Uterus (tissue), 2 donors: ENCODE measurements around the gene RNU7-1.

Experiments
- POLR2A ChIP-seq, 2 donors: fragments of 450-650 bp; IDR thresholded peaks; one replicate each; pipeline ENCODE4 v1.6.1; 2016; ENCODE audit warnings: antibody characterized with exemption in 2 of 2, mild to moderate bottlenecking in 1 of 2, moderate library complexity in 1 of 2
- TF ChIP-seq, protein P1 (sequence below), 4 experiments: fragments of 200-600 bp in 2 of 4; fragments of 450-650 bp in 2 of 4; sonication (generic) in 2 of 4; IDR thresholded peaks; one replicate each; pipeline ENCODE4 v1.5.1; 2016 to 2019; ENCODE audit warnings: antibody characterized with exemption in 4 of 4, mild to moderate bottlenecking in 2 of 4, moderate library complexity in 1 of 4

GRCh38 chr12:6978188-6978587 lies 34.6 kb downstream of the RNU7-1 start:
- TF ChIP-seq, protein P1, sequence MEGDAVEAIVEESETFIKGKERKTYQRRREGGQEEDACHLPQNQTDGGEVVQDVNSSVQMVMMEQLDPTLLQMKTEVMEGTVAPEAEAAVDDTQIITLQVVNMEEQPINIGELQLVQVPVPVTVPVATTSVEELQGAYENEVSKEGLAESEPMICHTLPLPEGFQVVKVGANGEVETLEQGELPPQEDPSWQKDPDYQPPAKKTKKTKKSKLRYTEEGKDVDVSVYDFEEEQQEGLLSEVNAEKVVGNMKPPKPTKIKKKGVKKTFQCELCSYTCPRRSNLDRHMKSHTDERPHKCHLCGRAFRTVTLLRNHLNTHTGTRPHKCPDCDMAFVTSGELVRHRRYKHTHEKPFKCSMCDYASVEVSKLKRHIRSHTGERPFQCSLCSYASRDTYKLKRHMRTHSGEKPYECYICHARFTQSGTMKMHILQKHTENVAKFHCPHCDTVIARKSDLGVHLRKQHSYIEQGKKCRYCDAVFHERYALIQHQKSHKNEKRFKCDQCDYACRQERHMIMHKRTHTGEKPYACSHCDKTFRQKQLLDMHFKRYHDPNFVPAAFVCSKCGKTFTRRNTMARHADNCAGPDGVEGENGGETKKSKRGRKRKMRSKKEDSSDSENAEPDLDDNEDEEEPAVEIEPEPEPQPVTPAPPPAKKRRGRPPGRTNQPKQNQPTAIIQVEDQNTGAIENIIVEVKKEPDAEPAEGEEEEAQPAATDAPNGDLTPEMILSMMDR (IDR thresholded peaks at IDR 0.05): no peak
- TF ChIP-seq POLR2A (IDR thresholded peaks at IDR 0.05): no peak
